Esophagus (tissue), 2 donors: ENCODE data around the gene FIG4. TPM values are rescaled to one million over a fixed set of nuclear protein-coding genes. Genes with fewer than 3 reads are reported as not detected.
"Not testable (repeated sequence)": the region's sequence is repeated elsewhere in the genome, so short reads cannot be mapped to it uniquely, and the experiment has no call there.

ENCODE experiments used
- H3K27ac ChIP-seq, 2 donors: one replicate each; pipeline ENCODE4 v1.5.1; 2013; ENCODE audit warnings: low read depth in 2 of 2, mild to moderate bottlenecking in 2 of 2, inconsistent platforms in 1 of 2, low read length in 1 of 2, moderate library complexity in 1 of 2
- H3K27me3 ChIP-seq, 2 donors: one replicate each; pipeline ENCODE4 v1.6.1; 2013; ENCODE audit warnings: low read length in 2 of 2, control low read depth in 1 of 2, mild to moderate bottlenecking in 1 of 2; ENCODE audit not compliant: insufficient read depth in 2 of 2, control insufficient read depth in 1 of 2
- H3K36me3 ChIP-seq, 2 donors: one replicate each; pipeline ENCODE4 v1.6.1; 2013; ENCODE audit warnings: low read length in 1 of 2; ENCODE audit not compliant: control insufficient read depth in 2 of 2, insufficient read depth in 2 of 2
- H3K4me1 ChIP-seq, 2 donors: one replicate each; pipeline ENCODE4 v1.6.1; 2013; ENCODE audit warnings: low read length in 1 of 2; ENCODE audit not compliant: control insufficient read depth in 2 of 2, insufficient read depth in 2 of 2
- H3K4me3 ChIP-seq, 2 donors: one replicate each; pipeline ENCODE4 v1.5.1; 2013; ENCODE audit warnings: low read length in 2 of 2, mild to moderate bottlenecking in 2 of 2, low read depth in 1 of 2, moderate library complexity in 1 of 2
- H3K9me3 ChIP-seq, 2 donors: one replicate each; pipeline ENCODE4 v1.6.1; 2013; ENCODE audit warnings: mild to moderate bottlenecking in 2 of 2, low read depth in 1 of 2, low read length in 1 of 2, moderate library complexity in 1 of 2; ENCODE audit not compliant: control insufficient read depth in 2 of 2, insufficient read depth in 1 of 2
- WGBS, 2 donors: extraction: QIAGEN DNeasy Blood & Tissue Kit; methylation state at CpG; one replicate each; pipeline ENCODE4 v1.1.7; 2013; 5-methylcytosine and 5-hydroxymethylcytosine counted together
- polyA plus RNA-seq, 2 donors: library from polyadenylated mRNA; stranded (reverse); fragments of 200-250 nt; gene quantifications; one replicate each; pipeline ENCODE4 v1.2.3, GENCODE V29; 2013
- donor health status: healthy with polysubstance abuse.
- donor health status: Bipolar disorder and iron deficiency.

The FIG4 gene
- polyA plus RNA-seq, 2 donors, result 5.2 to 6.6 TPM

GRCh38 chr6:109672839-109673238 lies 18.3 kb upstream of the FIG4 start:
- Histone ChIP-seq H3K36me3 (no peaks in the 10 kb centered on the region), H3K27ac (no peak overlapping the region), H3K4me1 (no peaks in the 10 kb centered on the region), H3K9me3 (no peaks in the 10 kb centered on the region), H3K4me3 (no peak overlapping the region), H3K27me3 (no peaks in the 10 kb centered on the region)

- Histone ChIP-seq H3K27ac (no peak overlapping the region), H3K27me3 (no peaks in the 10 kb centered on the region), H3K9me3 (no peaks in the 10 kb centered on the region), H3K4me3 (no peak overlapping the region), H3K4me1 (no peaks in the 10 kb centered on the region), H3K36me3 (no peaks in the 10 kb centered on the region)
- 97 to 100% methylated on average over 1 of the region's 1 CpG for WGBS, 2 donors
These were observed 14.4 kb upstream of the FIG4 start for GRCh38 chr6:109676724-109677123.

GRCh38 chr6:109678240-109678639 lies 12.9 kb upstream of the FIG4 start:
- 70 to 73% methylated on average over 4 of the region's 4 CpGs for WGBS, 2 donors
- no peak overlapping the region for H3K4me3 ChIP-seq
- H3K36me3 ChIP-seq, result no peaks in the 10 kb centered on the region
- H3K9me3 ChIP-seq, result no peaks in the 10 kb centered on the region
- H3K27ac ChIP-seq, result no peak overlapping the region
- no peaks in the 10 kb centered on the region for H3K27me3 ChIP-seq
- H3K4me1 ChIP-seq, result no peaks in the 10 kb centered on the region

- H3K4me3 ChIP-seq, H3K27me3 ChIP-seq, H3K9me3 ChIP-seq, H3K4me1 ChIP-seq, H3K27ac ChIP-seq, H3K36me3 ChIP-seq: not testable (repeated sequence)
- 62 to 64% methylated on average over 15 of the region's 15 CpGs for WGBS, 2 donors
These were observed 12.2 kb upstream of the FIG4 start for GRCh38 chr6:109678661-109679505.

- no peak overlapping the region for H3K4me3 ChIP-seq
- H3K4me1 ChIP-seq, result peaks cover 0 to 3% of the 10 kb centered on the region in 2 donors
- 98 to 100% methylated on average over 1 of the region's 1 CpG for WGBS, 2 donors
- H3K9me3 ChIP-seq, result no peaks in the 10 kb centered on the region
- no peaks in the 10 kb centered on the region for H3K27me3 ChIP-seq
- H3K27ac ChIP-seq, result peak overlapping the region in 1 of 2 donors; percentile 7
- H3K36me3 ChIP-seq, result no peaks in the 10 kb centered on the region
These were observed 4.4 kb upstream of the FIG4 start for GRCh38 chr6:109686566-109687265.

- no peaks in the 10 kb centered on the region for H3K9me3 ChIP-seq
- 22 to 35% methylated on average over 2 of the region's 2 CpGs for WGBS, 2 donors
- H3K4me1 ChIP-seq, result peaks cover 0 to 3% of the 10 kb centered on the region in 2 donors
- no peaks in the 10 kb centered on the region for H3K27me3 ChIP-seq
- no peak overlapping the region for H3K4me3 ChIP-seq
- no peak overlapping the region for H3K27ac ChIP-seq
- no peaks in the 10 kb centered on the region for H3K36me3 ChIP-seq
These were observed 3.8 kb upstream of the FIG4 start for GRCh38 chr6:109687271-109687761.

GRCh38 chr6:109690373-109690736 lies 741 bp upstream of the FIG4 start:
- 0 to 1% methylated on average over 24 of the region's 24 CpGs for WGBS, 2 donors

GRCh38 chr6:109693111-109693510 lies 2.0 kb downstream of the FIG4 start:
- no peaks in the 10 kb centered on the region for H3K9me3 ChIP-seq
- H3K4me3 ChIP-seq, result no peak overlapping the region
- H3K36me3 ChIP-seq, result no peaks in the 10 kb centered on the region
- no peak overlapping the region for H3K27ac ChIP-seq
- H3K27me3 ChIP-seq, result no peaks in the 10 kb centered on the region
- peaks cover 0 to 3% of the 10 kb centered on the region in 2 donors for H3K4me1 ChIP-seq

More at GRCh38 chr6:109690373-109690736, 741 bp upstream of the FIG4 start:
- Histone ChIP-seq H3K9me3 (no peaks in the 10 kb centered on the region), H3K4me1 (peaks cover 0 to 3% of the 10 kb centered on the region in 2 donors), H3K4me3 (peak overlapping the region; percentile 82 to 86), H3K27me3 (no peaks in the 10 kb centered on the region), H3K36me3 (no peaks in the 10 kb centered on the region), H3K27ac (peak overlapping the region; percentile 86 to 93)

GRCh38 chr6:109695468-109695867 lies 4.4 kb downstream of the FIG4 start:
- Histone ChIP-seq H3K4me3 (no peak overlapping the region), H3K36me3 (no peaks in the 10 kb centered on the region), H3K9me3 (no peaks in the 10 kb centered on the region), H3K4me1 (peaks cover 0 to 3% of the 10 kb centered on the region in 2 donors), H3K27ac (no peak overlapping the region), H3K27me3 (no peaks in the 10 kb centered on the region)
- 70 to 77% methylated on average over 4 of the region's 4 CpGs for WGBS, 2 donors
